ENCODE data around the gene DNAH12. TPM values are rescaled to one million over a fixed set of nuclear protein-coding genes. Genes with fewer than 3 reads are reported as not detected.

Gene DNAH12
- total RNA-seq, 1 experiment from 2014 or later: 0.07 TPM

- no peak overlapping the region for H2AFZ ChIP-seq (ENCODE audit: low read length)
- intact Hi-C loops (cut with micrococcal nuclease): no loop called here
- no peaks in the 10 kb centered on the region for H3K9me2 ChIP-seq (replicated peaks; ENCODE audit: low read length)
- TF ChIP-seq, protein P1, sequence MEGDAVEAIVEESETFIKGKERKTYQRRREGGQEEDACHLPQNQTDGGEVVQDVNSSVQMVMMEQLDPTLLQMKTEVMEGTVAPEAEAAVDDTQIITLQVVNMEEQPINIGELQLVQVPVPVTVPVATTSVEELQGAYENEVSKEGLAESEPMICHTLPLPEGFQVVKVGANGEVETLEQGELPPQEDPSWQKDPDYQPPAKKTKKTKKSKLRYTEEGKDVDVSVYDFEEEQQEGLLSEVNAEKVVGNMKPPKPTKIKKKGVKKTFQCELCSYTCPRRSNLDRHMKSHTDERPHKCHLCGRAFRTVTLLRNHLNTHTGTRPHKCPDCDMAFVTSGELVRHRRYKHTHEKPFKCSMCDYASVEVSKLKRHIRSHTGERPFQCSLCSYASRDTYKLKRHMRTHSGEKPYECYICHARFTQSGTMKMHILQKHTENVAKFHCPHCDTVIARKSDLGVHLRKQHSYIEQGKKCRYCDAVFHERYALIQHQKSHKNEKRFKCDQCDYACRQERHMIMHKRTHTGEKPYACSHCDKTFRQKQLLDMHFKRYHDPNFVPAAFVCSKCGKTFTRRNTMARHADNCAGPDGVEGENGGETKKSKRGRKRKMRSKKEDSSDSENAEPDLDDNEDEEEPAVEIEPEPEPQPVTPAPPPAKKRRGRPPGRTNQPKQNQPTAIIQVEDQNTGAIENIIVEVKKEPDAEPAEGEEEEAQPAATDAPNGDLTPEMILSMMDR (conservative IDR thresholded peaks at IDR 0.05; ENCODE audit: low read depth, low read length): no peak
- TF ChIP-seq EZH2phosphoT487 (IDR thresholded peaks at IDR 0.05; ENCODE audit: borderline replicate concordance, low read length): no peak
- no peak for TF ChIP-seq EZH2 (IDR thresholded peaks at IDR 0.05; ENCODE audit: low read length, unreplicated experiment)
- no peak overlapping the region for H3K4me2 ChIP-seq (ENCODE audit: low read length)
- peaks cover 23% of the 10 kb centered on the region for H3K4me1 ChIP-seq (ENCODE audit: insufficient read depth, low read length)
- H3K9ac ChIP-seq (ENCODE audit: low read length): no peak overlapping the region
- CTCF ChIA-PET: interaction anchor here (0.7 kb wide), 1 partner anchor 57 kb away, joined by 3 read pairs; no protein-coding TSS in a partner anchor
- H3K27ac ChIP-seq (ENCODE audit: low read length): no peak overlapping the region
- H4K20me1 ChIP-seq (ENCODE audit: low read length): peaks cover 66% of the 10 kb centered on the region
- BruUV-seq (replicated peaks): no TSS peak
- H3K27me3 ChIP-seq (ENCODE audit: low read length): no peaks in the 10 kb centered on the region
- peaks cover 4% of the 10 kb centered on the region; the same call in 1 of the 2 replicates for H3K36me3 ChIP-seq (ENCODE audit: low read depth, low read length)
- H3K9me3 ChIP-seq (ENCODE audit: low read length): no peaks in the 10 kb centered on the region
- H3K4me3 ChIP-seq (ENCODE audit: low read length): no peak overlapping the region
- H3K79me2 ChIP-seq (ENCODE audit: low read length): peaks cover 98% of the 10 kb centered on the region
- H3F3A ChIP-seq (ENCODE audit: low read length, unreplicated experiment): no peaks in the 10 kb centered on the region
- ATAC-seq: no peak
- DNase-seq: no peak
- POLR2A ChIA-PET (ENCODE audit: unreplicated experiment): no interaction called here
Measured at GRCh38 chr3:57587905-57588304, 43.8 kb upstream of the DNAH12 start.

GRCh38 chr3:57586778-57587177 lies 42.6 kb upstream of the DNAH12 start:
- no TSS peak for BruUV-seq (replicated peaks)

DNA sequence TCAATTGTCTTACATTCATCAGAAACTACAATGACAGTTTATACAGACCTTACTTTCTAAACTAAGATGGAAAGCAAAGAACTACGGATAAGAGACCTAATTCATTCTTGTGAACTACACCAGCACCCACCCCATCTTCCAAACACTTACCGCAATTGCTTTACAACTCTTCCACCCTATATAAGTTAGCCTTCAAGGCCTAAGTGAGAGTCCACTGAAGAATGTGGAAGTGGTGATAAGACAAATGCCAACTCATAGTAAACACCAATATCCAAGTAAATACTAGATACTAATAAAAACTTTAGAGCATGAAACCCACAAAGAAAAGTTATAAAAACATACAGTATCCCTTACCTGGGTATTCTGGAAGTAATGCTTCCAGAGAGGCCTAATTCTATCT lies 39.4 kb upstream of the DNAH12 start:
- DNase-seq (peak; percentile 55), ATAC-seq (peak; percentile 86)
- H3K9me3 ChIP-seq (ENCODE audit: low read length): no peaks in the 10 kb centered on the region
- peaks cover 49% of the 10 kb centered on the region for H4K20me1 ChIP-seq (ENCODE audit: low read length)
- intact Hi-C loops (cut with micrococcal nuclease): loop anchor here (2.0 to 5.0 kb wide), 3 partner anchors 13 to 356 kb away; partner anchors contain the start of genes APPL1 and ARF4
- CTCF ChIA-PET: no interaction called here
- H3K79me2 ChIP-seq (ENCODE audit: low read length): peaks cover 93% of the 10 kb centered on the region
- BruUV-seq (replicated peaks): no TSS peak
- POLR2A ChIA-PET (ENCODE audit: unreplicated experiment): no interaction called here
- peaks cover 23% of the 10 kb centered on the region for H3K4me1 ChIP-seq (ENCODE audit: insufficient read depth, low read length)
- peak overlapping the region; percentile 1; the same call in 1 of the 2 replicates for H3K27ac ChIP-seq (ENCODE audit: low read length)
- H3K4me2 ChIP-seq (ENCODE audit: low read length): peak overlapping the region; percentile 23; the same call in 1 of the 2 replicates
- no peak overlapping the region for H2AFZ ChIP-seq (ENCODE audit: low read length)
- H3K36me3 ChIP-seq (ENCODE audit: low read depth, low read length): peaks cover 30% of the 10 kb centered on the region
- no peak overlapping the region for H3K9ac ChIP-seq (ENCODE audit: low read length)
- H3K9me2 ChIP-seq (replicated peaks; ENCODE audit: low read length): no peaks in the 10 kb centered on the region
- H3K4me3 ChIP-seq (ENCODE audit: low read length): no peak overlapping the region
- no peaks in the 10 kb centered on the region for H3K27me3 ChIP-seq (ENCODE audit: low read length)
- no peak for TF ChIP-seq EZH2phosphoT487 (IDR thresholded peaks at IDR 0.05; ENCODE audit: borderline replicate concordance, low read length)
- TF ChIP-seq, protein P1 (conservative IDR thresholded peaks at IDR 0.05; ENCODE audit: low read depth, low read length): no peak
- TF ChIP-seq EZH2 (IDR thresholded peaks at IDR 0.05; ENCODE audit: low read length, unreplicated experiment): no peak
- no peaks in the 10 kb centered on the region for H3F3A ChIP-seq (ENCODE audit: low read length, unreplicated experiment)

More at GRCh38 chr3:57586778-57587177, 42.6 kb upstream of the DNAH12 start:
- Histone ChIP-seq H3K27ac (ENCODE audit: low read length) (no peak overlapping the region), H3F3A (ENCODE audit: low read length, unreplicated experiment) (no peaks in the 10 kb centered on the region), H3K4me2 (ENCODE audit: low read length) (no peak overlapping the region), H4K20me1 (ENCODE audit: low read length) (peaks cover 57% of the 10 kb centered on the region), H3K4me3 (ENCODE audit: low read length) (no peak overlapping the region), H3K9me3 (ENCODE audit: low read length) (no peaks in the 10 kb centered on the region), H2AFZ (ENCODE audit: low read length) (no peak overlapping the region), H3K79me2 (ENCODE audit: low read length) (peaks cover 98% of the 10 kb centered on the region), H3K36me3 (ENCODE audit: low read depth, low read length) (peaks cover 7% of the 10 kb centered on the region), H3K4me1 (ENCODE audit: insufficient read depth, low read length) (peaks cover 23% of the 10 kb centered on the region), H3K27me3 (ENCODE audit: low read length) (no peaks in the 10 kb centered on the region), H3K9ac (ENCODE audit: low read length) (no peak overlapping the region), H3K9me2 (replicated peaks; ENCODE audit: low read length) (no peaks in the 10 kb centered on the region)
- TF ChIP-seq EZH2 (IDR thresholded peaks at IDR 0.05; ENCODE audit: low read length, unreplicated experiment) (no peak), EZH2phosphoT487 (IDR thresholded peaks at IDR 0.05; ENCODE audit: borderline replicate concordance, low read length) (no peak)
- TF ChIP-seq, protein P1 (conservative IDR thresholded peaks at IDR 0.05; ENCODE audit: low read depth, low read length): no peak
- ChIA-PET POLR2A (ENCODE audit: unreplicated experiment) (interaction anchor here (0.7 kb wide), 1 partner anchor 123 kb away, joined by 6 read pairs; no protein-coding TSS in a partner anchor), CTCF (no interaction called here)
- intact Hi-C loops (cut with micrococcal nuclease): no loop called here
- no peak for ATAC-seq
- no peak for DNase-seq
